Nucleus accumbens (tissue), 56 donors: ENCODE measurements around the gene ADARB2.
A peak's percentile ranks its signal among the peaks of the same experiment; 100 is the strongest.

Experiments
- DNase-seq, 56 donors: peaks; one replicate each; lab custom pipeline; 2025; lab: John Stamatoyannopoulos, UW

The ADARB2 gene

DNA sequence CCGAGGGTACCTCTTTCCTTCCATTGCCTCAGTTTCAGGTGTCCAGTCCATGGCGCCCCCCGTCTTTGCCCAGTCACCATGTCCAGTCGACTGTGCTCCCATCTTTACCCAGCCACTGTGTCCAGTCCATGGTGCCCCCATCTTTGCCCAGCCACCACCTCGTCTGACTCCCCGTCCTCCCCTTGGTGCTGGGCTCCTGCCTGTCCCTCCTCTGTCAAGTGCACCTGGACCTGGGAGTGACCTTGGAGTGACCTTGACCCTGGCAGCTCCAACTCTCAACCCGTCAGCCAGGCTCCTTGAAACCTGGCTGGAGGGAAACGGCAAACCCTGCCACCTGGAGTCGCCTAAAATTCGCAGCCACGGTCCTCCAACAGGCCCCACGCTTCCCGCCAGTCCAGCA is 180.2 kb downstream of the ADARB2 start:
- DNase-seq = no peak

DNA sequence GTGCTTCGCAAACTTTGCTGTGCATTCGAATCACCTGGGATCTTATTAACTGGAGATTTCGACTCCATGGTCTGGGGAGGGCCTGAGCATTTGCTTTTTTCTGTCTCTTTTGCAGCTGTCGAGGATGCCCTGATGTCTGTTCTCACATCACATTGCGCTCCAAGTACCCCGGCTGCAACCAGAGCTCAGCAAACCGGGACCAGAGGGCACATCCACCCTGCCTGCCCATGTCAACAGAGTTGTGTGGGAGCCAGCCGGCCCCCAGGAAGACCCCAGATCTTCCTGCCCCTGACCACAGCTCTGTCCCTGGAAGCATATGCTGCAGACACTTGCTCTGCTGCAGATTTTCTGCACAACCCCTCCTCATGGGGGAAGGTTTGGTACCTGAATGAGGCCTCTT is 180.8 kb downstream of the ADARB2 start:
- DNase-seq = no peak

DNA sequence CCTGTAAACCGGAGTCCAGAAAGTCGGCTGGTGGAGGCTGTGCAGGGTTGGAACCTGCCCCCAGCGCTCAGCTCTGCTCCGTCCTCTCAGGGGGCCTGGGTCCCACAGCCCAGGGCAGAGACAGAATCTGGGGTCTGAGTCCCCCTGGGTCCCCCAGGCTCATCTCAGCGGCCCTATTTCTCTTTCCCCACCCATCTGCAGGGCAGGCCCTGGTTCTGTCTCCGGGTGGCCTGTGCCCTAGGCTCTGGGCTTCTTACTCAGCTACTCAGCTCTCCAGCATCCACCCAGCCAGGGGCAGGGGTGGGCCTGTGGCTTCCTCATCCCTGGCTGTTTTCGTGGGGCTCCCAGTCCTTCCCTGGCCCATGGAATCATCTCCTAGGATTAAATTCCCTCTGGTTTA is 183.4 kb downstream of the ADARB2 start:
- DNase-seq = no peak

DNA sequence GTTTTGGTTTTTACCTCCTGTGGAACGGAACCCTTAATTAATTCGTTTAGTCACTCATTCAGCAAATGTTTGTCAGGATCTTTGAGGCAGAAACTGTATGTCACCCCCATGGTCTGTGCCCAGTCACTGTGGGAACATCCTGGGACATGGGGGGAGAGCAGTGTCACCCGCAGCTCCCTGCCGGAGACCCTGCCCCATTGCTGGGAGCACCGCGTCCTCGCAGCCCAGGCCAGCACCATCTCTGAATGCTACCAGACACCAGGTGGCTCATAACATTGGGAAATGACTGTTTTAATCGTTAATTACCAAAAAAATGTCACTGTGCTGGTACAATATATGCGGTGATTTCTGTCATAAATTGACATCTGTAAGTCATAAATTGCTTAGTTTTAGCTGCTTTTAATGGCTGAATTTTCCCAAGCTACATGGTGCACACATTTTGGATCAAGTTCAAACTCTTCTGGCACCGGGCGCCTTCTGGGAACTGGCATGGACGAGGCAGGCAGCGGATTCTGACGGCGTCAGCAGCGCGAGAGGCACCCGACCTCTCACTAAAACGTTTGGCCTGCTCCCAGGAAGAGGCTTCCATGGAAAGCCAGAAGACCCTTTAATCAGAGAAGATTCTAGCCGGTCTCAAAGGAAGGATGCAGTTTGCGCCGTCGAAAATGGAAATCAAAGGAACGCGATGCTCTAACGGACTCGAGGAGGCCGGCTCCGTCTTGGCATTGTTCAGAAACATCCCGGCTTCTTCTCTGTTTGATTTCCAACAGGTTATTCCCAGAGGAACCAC is 184.2 kb downstream of the ADARB2 start:
- DNase-seq = no peak

DNA sequence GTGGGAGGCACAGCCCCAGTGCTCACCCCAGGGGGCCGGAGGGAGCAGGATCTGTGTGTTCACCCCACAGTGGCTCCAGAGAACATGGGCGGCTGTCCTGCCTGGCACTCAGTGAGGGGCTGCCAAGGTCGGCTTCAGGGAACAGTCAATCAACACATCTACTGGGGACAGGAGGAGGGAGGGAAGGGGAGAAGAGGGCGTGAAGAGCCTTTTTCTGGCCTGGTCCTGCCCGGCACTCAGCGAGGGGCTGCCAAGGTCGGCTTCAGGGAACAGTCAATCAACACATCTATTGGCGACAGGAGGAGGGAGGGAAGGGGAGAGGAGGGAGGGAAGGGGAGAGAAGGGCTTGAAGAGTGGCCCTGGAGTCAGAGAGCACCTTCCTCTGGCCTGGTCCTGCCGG is 184.9 kb downstream of the ADARB2 start:
- no peak for DNase-seq

DNA sequence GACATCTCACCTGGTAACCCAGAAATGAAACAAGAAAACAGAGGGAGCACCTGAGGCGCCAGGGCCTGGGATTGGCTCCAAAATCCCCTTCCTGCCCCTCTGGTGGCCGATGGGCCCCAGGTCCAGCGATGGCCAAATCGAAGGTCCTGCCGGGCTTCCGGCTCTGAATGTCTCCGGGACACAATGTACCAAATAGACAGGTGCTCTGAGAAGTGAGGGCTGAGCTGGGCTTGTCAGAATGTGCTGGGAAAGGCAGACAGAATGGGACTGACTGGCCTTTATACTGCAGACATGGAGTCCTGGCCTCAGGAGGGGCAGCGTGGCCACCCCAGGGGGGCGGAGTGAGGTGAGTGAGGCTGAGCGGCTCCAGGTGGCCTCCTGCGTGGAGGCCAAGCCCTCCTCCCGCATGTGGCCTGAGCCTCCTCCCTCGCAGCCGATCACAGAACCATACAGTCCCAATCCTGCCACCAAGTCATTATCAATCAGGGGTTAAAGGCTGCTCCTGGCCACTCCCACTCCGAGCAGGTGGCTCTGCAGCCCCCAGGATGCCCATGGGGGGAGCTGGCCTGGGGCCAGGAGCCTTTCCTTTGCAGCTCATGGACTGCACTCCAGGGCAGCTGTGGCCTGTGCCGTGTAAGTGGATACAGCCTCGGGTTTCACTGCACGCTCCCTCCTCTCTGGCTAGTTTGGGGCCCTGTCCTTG is 185.5 kb downstream of the ADARB2 start:
- no peak for DNase-seq

DNA sequence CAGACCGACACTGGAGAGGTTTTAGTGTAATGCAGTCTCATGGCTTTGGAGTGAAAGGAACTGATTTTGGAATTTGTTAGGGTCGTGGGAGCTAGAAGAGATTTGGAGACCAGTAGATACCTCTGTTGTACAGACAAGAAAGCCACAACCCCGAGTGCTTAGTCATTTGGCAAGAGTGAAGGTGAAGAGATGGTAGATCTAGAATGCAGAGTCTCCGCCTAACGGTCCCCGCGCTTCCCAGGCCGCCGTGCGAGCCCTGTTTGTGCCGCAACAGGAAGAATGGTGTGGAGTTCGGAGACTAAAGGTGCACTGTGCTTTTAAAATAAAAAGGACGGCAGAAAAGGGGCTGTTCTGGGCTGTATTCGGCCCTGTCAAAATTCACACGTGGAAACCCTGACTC is 186.7 kb downstream of the ADARB2 start:
- DNase-seq = no peak

DNA sequence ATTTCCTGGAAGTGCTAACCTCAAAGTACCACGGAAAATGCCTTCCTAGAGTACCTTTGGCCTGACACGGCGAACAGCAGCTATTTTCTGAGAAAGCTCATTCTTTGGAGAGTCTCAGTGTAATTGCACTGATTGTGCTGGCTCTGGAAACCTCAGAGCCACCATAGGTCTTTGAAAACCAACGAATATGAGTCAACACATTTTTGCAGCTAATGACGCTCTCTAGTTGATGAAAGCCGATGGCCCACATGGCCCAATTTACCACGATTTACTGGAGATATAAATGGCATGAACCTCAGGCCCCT is 187.1 kb downstream of the ADARB2 start:
- no peak for DNase-seq

DNA sequence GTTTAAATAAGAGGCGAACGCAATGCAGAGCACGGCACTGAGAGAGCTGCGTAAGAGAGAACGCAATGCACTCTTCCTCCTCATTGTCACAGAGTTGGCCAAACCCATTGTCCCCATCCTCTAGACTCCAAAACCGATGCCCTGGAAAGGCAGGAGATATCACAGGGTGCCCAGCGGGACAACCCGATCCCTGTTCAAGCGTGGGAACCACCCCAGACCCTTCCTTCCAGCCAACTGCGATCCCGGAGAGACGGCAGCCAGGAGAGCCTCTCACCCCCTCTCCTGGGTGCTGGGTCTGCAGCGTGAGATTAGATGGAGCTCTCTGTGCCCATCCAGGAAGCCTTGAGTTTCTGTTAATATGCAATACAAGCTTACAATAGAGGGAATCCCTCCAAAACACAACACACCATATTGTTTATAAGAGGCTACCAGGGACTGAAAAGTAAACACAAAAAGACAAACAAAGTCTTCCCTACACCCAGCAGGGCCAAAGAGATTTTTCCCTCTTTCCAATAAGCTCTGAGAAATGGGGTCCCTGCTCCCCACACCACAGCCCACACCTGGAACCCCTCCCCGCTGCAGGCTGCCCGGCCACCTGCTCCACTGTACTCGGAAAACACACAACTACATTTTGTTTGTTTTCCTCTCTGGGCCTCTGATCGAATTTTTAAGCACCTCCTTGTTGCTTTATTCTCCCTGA is 187.6 kb downstream of the ADARB2 start:
- DNase-seq = no peak

DNA sequence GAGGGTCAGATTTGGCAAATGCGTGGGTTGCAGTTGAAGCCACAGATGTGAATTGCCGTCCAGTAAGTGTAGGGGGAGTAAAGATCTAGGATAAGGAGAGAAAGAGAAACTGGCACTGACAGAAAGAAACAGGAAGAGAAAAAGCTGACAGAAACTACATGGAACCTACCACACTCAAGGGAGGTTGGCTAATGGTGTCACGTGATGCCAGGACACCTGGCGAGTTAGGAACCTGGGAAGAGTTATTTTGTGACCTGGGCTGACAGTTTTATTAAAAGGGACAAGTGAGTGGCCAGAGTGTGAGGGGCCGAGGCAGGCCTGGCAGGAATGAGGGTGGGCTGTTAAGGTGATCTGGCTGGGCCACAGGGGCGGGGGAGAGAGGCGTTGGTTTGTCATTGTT is 188.7 kb downstream of the ADARB2 start:
- DNase-seq = no peak

DNA sequence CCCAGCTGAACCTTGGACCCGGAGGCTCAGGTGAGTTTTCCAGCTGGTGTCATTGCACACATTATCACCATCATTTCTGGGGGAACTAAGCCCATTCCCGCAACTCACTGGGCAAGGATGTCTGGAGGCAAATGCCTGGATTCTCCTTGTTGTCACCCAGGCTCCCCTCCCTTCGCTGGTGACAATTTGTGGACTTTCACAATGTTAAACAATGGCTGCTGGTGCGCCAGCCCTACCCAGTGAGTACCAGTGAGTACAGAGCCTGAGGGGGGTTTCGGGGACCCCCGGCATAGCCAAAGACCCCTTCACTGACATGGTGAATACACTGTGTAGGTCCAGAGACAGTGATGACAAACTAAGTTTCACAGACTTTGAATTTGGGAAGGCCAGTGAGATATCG is 189.2 kb downstream of the ADARB2 start:
- no peak for DNase-seq

DNA sequence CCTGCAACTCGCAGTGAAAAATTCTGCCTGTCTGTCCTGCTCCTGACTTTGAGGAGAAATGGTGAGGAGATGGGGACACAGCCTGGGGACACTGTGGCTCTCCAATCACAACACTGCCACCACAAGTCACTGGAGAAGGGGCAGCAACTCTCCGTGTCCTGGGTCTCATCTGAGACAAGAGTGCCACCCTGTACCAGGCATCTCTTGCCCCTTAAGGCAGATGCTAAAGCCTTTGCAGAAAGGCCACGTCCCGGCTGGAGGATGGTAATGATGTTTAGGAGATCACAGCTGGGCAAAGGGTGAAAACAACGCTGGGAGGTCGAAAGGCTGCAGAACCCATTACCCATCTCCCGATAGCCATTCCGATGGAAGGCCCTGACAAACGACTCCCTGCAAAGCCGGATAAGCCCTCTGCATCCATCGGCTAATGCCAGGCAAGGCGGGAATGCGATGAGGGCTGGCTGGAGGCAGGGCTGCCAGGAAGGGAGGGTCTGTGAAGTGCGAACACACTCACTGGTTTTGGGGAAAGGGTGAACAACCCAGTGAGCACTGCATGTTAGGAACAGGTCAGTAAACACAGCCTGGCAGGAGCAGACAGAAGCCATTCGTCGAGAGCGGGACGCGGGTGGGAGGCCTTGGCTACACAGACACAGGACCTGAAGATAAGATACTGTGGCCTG is 190.8 kb downstream of the ADARB2 start:
- DNase-seq = peak in 6 of 56 donors; percentile 14 to 64 (median 30)

DNA sequence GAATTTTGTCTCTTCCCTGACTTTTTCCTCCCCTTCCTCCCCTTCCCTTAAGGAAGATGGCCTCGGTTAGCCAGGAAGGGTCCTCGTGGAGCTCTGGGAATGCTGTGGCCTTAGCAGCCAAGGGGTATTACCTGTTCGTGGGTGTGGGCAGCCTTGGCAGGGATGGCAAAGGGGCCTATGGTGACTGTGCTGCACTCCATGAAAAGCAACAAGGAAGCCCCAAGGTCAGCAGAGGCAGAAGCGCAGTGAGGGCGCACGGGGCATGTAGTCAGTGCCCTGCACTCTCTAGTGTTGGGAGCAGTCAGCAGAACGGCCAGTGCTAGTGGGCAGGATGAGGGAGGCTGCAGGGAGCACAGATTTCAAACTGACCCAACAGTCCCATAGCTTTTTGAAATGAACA is 191.8 kb downstream of the ADARB2 start:
- DNase-seq = no peak

DNA sequence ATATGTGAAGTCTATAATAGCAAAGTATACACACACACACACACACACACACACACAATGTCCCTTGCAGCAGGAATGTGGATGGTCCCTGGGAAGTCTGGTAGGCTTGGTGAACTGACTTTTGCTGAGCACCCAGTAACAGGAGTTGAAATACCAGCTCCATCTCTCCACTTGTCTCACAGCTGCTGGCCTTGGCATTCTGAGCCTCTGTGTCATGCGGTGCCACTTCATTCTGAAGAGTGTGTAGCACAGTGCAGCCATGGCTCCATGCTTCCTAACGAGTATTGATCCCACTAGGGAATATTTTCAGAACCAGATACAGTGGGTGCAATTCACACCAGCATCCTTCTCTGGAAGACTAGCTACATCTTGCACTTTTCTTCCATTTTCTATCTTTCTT is 192.4 kb downstream of the ADARB2 start:
- peak in 2 of 56 donors; percentile 11 to 41 for DNase-seq

DNA sequence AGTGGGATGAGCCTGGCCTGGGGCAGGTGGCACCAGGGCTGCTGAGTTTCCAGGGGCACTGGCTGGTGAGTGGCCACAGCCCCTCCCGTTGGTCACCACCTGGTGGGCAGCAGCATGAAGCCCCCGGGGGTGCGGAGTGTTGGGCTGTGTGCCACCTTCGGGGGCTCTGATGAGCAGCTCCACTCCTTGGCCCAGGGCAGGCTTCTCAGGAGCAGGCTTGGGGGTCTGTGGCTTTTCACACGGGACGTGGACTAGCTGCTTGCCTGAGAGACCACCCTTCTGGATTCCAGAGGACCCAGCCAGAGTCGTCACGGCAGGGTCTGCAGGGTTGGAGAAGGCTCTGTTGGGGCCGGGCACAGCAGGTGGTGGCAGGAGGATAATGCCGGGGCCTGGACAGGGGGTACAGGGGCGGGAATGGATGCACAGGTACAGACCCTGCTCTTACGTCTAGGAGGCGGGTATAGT is 193.1 kb downstream of the ADARB2 start:
- no peak for DNase-seq

DNA sequence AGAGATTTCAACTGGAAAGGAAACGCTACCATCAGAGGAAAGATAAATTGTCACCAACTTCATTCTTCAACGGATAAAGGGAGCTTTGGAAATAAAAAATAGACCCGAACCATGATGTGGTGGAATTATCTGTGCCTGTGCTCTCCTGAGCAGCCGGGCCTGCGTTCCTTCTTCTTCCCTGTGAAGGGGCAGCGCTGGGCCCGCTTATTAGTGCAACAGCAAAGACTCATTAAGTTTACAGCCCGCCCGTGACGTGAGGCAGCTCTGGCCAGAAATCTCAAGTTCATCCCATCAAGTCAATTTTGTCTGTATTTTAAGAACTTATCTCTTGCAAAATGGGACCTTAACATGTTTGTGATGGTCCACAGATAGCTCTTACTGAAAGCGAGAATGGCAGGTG is 193.7 kb downstream of the ADARB2 start:
- DNase-seq = no peak

DNA sequence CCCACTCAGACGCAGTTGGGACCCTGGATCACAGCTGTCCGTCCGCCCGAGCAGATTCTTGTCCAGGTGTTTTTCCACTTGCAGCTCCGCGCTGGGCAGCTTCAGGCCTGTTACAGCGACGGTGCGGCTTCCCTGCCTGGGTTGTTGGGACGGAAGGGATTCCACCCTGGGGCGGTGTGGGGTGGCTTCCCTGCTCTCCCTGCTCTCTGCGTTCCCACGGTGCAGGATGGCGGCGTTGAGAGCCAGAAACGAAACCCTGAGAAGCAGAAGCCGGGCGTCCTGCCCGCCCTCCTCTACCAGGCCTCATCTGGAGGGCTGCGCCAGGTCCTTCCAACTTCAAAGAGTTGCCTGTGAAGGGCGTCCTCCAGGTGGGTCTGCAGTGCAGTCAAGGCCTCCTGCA is 194.4 kb downstream of the ADARB2 start:
- no peak for DNase-seq

DNA sequence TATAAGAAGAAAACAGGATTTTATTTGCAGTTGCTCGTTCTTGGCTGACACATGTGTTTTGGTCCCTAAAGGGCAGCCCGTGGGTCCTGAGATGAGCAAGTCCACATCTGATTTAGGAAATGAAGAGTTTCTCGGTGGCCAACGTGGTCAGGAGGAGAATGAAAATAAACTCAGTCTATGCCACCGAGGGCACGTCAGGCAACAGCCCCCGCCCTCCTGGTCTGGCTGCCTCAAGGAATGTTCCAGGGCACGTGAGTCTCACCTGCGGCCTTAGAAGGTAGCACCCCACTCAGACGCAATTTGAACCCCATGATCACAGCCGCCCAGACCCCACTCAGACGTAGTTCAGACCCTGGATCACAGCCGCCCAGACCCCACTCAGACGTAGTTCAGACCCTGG is 197.2 kb downstream of the ADARB2 start:
- no peak for DNase-seq

DNA sequence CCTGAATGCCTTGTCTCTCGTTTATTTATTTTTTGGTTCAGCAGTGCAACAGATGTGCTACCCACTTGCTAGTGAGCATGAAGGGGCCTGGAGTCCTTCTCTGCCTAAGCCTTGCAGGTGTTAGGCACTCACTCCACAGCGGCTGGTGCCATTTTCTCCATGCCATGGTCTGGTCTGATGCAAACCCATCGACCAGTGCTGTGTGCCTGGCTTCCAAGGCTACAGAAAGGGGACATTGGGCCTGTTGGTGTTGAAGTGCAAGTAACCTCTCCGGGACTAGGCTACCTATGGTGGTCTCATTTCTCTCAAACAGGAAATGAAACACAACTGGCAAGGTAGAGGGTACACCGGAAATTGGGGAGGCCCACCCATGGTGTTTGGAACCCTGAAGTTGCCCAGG is 198.1 kb downstream of the ADARB2 start:
- no peak for DNase-seq

DNA sequence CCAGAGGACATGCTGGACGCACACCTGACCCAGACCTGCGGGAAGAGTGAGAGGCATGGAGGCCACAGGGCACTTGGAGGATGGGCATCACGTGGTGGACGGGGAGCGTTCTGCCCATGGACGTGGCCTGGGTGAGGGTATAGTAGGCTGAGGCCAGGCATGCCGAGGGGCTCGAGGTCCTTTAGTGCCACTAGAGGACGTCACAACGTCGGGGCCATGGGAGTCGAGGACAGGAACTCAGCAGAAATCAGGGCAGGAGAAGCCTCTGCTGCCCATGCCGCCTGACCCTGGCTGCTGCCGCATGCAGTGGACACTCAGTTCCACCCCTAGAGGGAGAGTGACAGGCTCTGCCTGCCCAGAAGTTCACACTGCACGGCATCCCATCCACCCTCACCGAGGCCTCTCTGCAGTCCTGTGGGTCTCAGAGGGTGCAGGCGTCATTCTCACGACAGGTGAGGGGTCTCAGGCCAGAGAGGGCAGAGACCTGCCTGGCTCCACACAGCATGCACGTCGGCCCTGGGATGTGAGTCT is 198.7 kb downstream of the ADARB2 start:
- no peak for DNase-seq

DNA sequence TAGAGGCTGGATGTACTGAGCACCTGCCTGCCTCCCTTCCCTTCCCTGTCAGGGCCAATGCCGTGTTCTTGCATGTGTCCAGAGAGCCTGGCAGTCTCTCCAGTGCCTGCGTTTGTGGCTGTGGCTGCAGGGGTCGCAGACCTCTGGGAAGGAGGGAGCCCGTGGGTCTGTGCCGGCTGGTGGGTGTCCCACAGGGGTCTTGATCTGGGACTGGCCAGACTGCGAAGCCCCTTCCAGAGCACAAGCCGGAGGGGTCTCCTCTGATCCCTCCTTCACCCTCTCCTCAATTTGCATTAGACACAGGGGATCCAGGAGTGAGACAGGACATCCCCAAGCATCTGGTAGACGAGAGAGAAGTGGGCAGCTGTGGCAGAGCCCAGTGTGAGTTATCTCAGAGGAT is 199.2 kb downstream of the ADARB2 start:
- DNase-seq = no peak
